Measurements from ENCODE around the gene SAMD11.

The SAMD11 gene

DNA sequence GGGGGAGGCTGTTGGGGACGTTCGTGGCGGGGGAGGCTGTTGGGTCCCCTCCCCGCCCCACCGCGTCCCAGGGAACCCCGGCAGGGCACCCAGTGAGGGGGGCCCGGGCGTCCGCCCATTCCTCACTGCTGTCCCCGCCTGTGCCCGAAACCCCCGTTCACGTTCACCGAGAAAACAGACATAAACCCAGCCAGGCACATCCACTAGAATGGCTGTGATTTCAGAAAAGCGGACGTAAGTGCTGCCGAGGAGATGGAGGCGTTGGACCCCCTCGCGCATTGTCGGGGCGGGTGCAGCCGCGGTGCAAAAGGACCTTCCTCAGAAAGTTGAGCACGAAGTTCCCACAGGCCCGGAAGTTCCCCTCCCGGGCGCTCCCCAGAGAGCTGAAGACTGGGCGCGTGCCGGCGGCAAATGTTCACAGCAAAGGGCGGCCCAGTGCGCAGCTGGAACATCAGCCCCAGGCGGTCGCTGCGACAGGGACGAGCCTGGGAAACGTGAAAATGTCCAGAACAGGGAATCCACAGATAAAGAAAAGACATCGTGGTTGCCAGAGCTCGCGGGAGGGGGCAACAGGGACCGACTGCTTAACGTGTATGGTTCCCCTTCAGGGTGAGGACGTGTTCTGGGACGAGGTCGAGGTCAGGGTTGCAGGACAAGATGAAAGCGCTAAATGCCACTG, 18.5 kb upstream of the SAMD11 start:
- no peak for DNase-seq

DNA sequence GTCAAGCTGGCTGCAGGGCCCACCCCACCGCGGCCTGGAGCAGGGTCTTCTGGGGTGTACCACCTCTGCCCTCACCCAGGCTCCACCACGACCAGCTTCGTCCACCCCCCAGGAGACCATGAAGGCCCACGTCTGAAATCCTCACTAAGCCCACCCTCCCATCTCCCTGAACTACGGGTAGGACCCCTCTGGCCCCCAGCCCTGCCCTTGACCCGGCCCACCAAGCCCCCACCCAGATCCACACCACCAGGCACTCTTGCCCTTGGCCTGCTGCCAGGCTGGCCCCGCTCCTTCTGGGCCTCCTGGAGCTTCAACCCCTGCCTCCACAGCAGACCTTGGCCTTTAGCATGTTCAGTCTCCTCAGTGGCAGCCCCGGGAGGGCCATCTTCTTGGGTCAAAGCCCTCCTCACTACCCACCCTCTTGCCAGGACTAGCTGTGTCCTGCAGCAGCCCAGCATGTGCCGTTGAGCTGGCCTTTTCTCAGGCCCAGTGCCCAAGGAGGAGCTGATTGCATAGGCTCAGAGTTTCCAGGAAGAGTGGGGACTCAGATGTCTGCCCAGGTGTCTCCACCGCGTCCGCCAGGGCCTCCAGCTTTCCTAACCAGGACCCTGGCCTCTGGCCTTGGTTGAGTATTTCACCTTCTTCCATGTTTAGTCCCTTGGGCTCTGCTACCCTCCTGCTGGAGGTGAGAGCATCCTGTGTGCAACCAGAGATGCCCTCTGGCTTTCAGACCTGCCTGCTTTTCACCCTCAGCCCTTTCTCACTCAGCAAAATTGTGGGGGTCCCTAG, 17.7 kb upstream of the SAMD11 start:
- DNase-seq: no peak

DNA sequence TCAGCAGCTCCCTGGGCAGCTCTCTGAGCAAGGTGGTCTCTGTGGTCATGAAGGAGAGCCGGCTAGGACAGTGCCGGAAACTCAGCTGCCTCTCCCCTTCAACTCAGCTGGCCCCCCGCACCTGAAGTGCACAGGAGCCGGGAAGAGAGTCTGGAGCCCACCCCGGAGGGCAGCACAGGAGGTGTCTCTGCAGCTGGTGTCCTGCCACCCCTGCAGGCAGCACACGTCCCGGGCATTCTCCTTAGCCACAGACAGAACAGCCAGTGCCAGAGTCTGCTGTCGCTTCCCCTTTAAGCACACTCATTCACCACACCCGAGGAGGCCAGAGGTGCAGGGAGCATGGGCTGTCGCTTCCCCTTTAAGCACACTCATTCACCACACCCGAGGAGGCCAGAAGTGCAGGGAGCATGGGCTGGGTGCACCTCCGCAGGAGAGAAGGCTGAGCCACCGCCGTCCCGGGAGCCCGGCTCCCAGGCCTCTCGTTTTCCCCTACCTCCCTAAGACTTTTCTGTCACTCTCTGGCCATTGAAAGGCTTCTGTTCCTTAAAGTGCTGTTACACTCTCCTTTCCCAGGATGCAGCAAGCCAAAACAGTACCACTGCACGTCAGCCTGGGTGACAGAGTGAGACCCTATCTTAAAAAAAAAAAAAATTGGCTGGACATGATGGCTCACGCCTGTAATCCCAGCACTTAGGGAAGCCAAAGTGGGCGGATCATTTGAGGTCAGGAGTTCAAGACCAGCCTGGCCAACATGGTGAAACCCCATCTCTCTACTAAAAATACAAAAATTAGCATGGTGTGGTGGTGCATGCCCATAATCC, 16.9 kb upstream of the SAMD11 start:
- no peak for DNase-seq

DNA sequence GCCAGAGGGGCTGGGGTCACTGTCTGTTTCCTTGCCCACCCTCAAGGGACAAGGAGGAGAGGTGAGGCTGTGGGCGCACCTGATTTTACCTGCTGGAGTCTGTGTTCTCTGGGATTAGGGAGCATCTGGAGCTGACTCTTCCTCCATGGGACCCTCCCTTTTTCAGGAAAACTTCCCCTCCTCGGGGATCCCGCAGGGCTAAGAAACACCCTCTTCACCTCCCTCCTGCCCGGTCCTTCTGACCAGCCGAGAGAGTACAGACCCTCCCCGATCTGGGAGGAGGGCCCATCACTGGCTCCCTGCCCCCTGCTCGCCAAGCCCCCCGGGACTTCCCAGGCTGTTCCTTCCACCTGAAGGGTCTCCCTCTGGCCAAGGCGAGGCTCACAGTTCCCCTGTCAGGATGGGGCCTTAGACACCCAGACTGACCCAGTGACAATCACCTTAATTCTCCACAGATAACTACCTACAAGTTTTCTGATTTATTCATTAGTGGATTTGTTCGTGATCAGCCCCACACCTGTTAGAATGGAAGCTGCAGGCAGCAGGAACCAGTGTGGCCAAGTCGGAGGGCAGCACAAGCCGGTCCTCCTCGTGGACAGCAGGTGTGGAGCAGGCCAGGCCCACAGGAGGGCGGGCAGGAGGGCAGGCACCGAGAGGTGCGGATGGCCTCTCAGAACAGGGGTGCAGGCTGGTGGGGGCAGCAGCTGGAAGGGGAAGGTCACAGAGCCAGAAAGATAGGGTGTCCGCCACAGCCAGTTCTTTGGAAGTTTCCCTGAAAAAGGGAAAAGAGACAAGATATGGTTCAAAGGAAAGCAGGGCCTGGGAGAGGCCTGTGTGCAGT, 15.9 kb upstream of the SAMD11 start:
- no peak for DNase-seq

DNA sequence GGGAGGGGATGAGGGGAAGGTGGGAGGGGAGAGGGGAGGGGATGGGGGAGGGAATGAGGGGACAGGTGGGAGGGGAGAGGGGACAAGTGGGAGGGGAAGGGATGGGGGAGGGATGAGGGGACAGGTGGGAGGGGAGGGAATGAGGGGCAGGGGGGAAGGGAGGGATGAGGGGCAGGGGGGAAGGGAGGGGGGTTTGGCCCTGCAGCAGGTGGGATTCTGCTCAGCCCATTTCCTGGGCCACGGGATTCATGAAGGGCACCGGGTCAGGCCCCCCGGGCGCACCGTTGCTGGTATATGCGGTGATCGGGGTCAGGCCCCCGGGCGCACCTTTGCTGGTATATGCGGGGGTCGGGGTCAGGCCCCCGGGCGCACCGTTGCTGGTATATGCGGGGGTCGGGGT, 15.1 kb upstream of the SAMD11 start:
- no peak for DNase-seq

DNA sequence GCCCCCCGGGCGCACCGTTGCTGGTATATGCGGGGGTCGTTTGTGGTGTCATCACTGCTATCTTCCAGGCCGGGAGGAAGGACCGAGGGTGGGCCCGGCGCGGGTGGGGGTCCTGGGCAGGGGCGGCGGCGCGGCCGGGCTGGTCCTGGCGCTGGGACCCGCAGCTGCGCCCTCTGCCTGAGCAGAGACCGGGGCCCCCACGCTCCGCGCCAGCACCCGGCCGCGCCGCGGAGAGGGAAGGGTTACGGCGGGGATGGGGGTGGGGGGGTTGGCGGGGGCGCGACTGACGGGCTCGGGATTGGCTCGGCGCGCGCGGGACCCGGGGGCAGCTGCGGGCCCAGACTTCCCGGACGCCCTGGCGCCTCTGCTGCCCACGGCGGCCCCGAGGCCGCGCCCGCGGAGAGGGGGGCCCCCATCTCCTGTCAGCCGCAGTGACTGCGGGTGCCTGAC, 13.8 kb upstream of the SAMD11 start:
- no peak for DNase-seq

DNA sequence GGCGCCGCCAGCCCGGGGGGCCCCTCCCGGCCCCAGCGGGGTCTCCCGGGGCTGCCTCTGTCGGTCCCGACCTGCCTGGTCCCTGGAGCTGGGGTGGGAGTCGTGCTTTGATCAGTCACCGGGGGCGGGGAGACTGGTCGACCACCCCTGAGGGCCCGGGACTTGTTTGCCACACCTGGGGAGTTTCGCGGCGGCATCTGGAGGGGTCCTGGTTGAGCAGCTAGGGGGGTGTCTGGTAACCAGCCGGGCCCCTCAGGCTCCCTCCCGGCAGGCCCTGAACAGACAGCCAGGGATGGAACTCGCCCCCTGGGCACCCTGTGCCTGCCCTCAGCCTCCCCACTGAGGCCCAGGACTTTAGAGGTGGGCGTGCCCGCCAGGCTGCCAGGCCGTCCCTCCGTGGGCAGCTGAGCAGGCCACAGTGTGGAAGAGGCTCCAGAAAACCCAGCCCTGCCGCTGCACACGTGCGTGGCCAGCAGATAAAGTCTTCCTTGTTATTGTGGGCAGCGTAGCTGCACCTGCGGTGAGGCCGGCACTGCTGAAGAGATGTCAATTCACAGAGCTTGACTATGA, 13.3 kb upstream of the SAMD11 start:
- DNase-seq: no peak

DNA sequence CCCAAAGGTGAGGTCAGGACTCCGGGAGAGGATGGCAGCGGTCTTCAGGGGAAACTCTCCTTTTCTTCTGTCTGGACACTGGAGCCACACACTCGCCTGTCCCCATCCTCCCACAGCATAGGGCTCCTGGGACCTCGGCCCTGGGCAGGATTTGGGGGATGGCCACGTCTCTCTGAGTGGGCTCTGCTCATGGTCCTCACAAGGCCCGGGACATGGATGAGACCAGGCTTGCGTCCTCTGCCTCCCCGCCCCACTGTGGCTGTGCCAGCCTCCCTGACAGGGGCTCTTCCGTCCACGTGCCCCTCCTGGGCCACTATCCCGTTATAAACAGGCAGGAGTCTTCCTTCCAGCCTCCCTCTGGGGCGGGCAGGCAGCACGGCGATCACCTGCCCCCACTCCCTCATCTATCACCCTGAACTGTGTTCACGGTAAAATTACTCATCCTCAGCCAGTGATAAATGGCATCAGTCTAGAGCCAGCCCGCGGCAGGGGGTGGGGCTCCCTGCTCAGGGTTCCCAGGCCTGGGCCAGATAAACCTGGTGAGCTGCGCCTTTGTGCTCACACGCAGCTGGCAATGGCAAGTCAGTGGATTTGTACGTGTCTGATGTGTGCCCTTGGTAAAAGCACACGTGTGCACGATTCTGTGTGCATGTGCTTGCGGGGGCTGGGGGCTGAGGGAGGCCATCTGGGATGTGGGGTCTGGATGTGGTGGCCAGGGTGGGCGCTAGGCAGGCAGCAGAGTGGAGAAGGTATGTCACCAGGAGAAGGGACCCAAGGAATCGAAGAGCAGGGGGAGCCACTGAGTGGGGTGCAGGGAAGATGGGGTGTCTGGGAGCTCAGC, 12.6 kb upstream of the SAMD11 start:
- no peak for DNase-seq

DNA sequence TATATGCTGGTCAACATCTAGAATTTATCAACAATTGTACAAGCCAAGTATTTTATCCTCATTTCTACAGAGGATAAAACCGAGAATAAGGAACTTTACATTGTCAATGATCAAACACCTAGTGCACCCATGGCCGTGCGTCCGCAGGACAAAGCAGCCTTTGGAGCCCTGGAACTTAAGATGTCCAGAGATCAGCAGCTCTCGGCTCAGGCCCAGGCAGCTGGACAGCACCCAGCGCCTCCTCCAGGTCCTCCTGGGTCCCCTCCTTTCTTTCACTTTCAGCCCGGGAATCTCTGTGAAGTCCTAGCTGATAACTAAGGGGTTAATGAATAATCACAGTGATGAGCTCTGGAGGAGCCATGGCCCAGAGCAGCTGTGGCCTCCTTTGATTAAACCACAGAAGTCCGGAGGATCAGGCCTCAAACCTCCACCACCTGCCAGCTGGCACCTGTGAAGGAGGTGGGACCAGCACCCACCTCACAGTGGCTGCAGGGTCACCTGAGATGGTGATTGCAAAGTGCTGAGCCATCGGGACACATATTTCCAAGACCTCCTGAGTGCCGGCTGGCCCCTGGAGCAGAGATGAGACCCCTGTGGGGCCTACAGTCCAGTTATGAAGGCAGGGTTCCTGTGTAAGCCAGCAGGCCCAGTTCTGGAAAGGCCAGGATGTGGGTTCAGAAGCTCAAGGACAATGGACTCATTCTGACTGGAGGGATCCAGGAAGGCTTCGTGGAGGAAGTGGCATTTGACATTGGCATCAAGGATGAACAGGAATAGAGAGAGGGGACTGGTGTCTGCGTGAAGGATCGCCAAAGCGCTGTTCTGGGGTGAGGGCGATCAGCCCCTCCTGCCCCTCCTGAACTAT, 11.6 kb upstream of the SAMD11 start:
- DNase-seq: no peak

DNA sequence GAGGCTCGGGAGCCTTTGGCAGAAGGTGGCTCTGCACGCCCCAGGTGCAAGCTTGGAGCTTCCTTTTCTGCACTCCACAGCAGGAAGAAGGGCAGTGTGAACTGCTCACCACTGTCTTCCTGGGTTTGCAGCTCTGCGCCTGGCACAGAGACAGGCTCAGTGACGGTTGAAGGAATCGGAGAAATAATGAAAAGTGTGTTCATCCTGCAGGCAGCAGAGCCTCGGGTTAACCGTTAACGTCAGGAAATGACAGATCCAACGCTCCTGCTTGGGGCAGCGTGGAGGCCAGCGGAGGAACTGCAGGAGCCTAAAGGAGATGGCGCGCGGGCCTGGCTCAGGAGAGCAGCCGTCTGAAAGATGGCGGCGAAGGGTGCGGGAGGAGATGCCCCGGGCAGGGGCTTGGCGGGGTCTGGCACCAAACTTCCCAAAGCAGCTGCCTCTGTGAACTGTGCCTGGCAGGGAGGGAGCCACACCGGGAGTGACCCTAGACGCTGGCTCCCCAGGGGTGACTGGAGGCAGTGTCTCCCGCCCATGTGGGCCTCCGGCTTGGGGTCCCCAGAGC, 10.9 kb upstream of the SAMD11 start:
- no peak for DNase-seq

DNA sequence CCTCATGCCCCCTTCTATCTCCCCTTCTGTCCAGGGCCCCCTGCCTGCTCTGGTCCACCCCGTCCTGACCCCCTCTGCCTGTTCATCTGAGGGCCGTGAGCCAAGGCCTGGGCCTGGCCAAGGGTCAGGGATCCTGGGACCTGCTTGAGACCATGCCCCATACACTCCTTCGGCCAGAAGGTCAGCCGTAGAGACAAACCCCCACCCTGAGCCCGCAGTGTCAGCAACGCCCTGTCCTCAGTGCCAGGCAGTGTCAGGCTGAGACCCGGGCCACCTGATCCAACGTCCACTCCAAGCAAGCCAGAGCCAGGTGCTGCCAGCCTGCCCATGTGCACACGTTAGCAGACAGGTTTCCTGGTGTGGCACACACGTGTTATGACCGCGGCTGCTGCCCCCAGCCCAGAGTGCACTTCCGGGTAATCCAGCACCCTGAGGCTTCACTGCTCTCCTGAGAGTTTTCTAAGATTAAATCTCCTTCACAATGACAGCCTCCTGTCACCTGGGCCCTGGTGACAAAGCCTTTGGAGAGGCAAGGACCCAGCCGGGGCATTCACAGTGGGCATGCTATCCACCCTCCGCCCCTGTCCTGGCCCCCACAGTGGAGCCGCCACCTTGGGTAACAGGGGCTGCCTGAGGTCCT, 10.1 kb upstream of the SAMD11 start:
- DNase-seq: no peak

DNA sequence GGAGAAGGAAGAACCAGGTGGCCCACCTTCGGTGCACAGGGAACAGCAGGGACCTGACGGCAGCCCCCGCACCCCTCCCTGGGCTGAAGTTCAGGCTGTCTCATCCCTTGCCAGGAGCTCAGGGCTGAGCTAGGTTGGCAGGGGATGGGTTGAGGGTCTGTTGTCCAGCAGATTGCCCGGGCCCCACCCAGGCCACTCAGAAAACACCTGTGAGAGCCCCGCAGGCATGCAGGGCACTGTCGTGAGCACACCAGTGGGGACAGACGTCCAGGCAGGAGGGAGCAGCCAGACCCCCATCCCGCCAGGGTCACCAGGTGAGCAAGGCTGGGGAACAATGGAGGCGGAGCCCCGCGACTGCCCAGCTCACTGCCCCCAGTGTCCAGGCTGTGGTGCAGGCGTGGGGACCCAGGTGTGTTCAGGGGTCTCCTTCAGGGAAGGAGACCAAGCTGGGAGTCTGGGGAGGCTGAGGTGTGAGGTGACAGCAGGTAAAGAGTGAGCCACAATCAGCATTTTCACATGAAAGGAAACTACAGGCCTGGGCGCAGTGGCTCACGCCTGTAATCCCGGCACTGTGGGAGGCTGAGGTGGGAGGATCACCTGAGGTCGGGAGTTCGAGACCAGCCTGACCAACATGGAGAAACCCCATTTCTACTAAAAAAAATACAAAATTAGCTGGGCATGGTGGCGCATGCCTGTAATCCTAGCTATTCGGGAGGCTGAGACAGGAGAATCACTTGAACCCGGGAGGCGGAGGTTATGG, 9.4 kb upstream of the SAMD11 start:
- DNase-seq: no peak

DNA sequence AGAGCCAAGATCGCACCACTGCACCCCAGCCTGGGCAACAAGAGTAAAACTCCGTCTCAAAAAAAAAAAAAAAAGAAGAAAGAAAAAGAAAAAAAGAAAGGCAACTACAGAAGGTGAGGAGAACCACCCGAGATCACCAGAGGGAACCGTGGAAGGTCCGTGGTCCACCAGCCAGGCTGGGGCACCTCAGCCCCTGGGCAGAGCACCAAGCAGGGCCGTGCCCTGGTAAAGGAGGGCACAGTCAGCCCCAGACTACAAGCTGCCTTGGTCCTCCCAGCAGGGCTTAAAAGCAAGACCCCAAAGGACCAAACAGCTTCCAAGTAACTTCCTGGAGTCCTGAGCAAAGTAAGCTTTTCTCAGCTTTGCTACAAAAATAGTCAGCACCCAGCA, 8.8 kb upstream of the SAMD11 start:
- DNase-seq: no peak

DNA sequence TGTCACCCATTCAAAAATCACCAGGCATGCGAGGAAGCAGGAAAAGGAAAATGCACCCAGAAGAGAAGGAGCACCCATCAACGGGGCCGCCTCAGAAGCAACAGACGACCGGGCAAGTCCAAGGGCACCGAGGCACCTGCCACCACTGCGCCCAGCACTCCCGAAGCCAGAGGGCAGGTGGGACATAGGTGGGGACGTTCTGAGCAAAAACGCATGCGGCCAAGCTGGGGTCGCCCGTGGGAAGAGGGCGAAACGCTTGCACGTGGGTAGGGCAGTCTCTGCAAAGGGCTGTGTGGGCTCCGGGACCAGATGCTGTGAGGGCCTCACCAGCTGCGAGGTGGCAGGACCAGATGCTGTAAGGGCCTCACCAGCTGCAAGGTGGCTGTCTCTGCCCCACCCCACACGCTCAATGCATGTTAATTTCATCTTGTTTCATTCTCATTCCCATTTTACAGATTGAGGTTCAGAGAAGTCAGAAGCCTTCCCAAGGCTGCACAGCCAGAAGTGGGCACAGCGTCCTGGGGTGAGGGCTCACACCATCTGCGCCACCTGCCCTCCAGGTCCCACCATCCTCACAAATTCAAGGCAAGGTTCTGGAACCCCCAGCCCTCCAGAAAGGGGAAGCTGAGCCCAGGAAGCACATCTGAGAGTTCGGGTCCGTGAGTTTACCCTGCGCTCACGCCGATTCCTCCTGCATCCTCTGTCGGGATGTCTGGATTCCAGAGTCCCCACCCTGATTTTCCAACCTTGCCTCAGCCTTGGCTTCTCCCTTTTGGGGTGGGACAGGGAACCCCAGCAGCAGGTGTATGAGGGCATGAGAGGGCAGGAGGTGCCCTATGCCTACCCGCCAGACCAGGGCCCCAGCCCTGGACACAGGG, 8.2 kb upstream of the SAMD11 start:
- DNase-seq: no peak

DNA sequence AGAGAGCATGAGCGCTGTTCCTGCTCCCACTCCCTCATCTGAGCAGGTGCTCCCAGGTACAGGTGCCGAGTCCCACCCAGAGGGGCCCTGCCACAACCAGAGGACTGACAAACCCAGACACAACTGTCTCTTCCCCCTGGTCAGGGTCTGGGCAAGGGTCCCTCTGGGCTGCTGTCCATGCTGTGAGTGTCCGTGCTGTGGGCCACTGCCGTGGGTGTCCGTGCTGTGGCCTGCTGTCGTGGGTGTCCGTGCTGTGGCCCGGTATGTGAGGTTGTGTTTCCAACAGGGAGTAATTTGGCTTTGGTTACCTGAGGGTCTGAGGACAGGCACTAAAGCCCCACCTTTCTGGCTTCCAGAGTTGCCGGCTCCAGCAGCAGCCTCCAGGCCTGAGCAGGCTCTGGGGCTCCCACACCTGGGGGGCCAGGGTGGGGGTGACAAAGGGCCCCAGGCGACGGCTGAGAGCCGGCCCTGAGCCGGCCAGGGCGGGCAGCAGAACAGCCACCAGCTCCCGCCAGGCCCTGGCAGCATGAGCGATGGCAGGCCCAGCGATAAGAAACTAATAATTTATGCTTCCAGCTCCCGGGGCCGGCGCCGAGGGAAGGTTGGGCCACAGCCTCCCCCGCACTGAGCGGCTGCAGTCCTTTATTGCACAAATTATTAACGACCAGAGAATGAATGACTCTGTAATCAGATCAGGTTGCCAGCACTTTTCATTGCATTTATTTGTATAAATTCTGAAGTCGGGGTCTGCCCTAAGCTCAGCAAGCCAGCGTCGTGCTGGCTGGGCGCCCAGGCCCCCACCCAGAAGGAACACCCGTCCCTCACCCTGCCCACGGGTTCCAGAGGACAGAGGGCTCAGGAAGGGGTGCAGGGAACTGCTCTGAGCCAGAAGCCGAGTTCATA, 7.3 kb upstream of the SAMD11 start:
- no peak for DNase-seq

DNA sequence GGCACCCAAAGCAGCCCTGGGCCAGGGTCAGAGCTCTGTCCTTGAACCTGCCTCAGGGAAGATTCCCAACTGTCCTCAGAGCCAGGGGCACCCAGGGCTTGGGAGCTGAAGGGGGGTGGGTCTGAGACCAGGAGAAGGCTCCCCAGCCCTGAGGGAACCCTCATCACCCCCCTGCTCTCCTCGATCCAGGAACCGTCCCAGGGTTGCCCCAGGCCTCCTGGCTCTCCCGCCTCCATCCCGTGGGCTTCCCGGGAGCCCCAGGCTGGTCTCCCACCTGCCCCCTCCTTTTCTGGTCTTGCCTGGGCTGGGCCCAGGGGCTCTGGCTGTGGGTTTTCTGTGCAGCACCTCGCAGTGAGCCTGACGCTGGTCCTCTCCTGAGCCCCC, 6.7 kb upstream of the SAMD11 start:
- no peak for DNase-seq

All from T-helper 9 cell (primary cell).